ENCODE results near the gene NRXN3. TPM values are rescaled to one million over a fixed set of nuclear protein-coding genes. Genes with fewer than 3 reads are reported as not detected.

Gene NRXN3
- total and polyA plus RNA-seq, 2 donors (not counting 1 experiment from before 2014, with no cell fraction given): not detected

- Mint-ChIP-seq H3K27ac (no peak overlapping the region), H3K4me1 (no peaks in the 10 kb centered on the region), H3K9me3 (ENCODE audit: insufficient read depth) (no peaks in the 10 kb centered on the region), H3K27me3 (no peaks in the 10 kb centered on the region), H3K4me3 (no peak overlapping the region)
- Histone ChIP-seq H3K9ac (ENCODE audit: low read length) (no peak overlapping the region), H3K27ac (ENCODE audit: low read length in 2 of 2) (no peak overlapping the region), H3K79me2 (ENCODE audit: control insufficient read depth, insufficient read depth, low read length) (no peaks in the 10 kb centered on the region), H3K36me3 (replicated peaks in 1 of 2; ENCODE audit: control extremely low read depth in 1 of 2, control insufficient read depth in 1 of 2, extremely low read depth in 1 of 2, insufficient read depth in 2 of 2, low read length in 1 of 2) (no peaks in the 10 kb centered on the region), H3K27me3 (replicated peaks in 1 of 4; ENCODE audit: control extremely low read depth in 1 of 4, control insufficient read depth in 3 of 4, insufficient read depth in 4 of 4, low read length in 3 of 4) (no peaks in the 10 kb centered on the region), H2AFZ (ENCODE audit: insufficient read depth, low read depth, low read length, poor library complexity, severe bottlenecking) (no peak overlapping the region), H3K4me2 (replicated peaks; ENCODE audit: low read depth, low read length, poor library complexity, severe bottlenecking) (no peak overlapping the region), H3K4me3 (ENCODE audit: control extremely low read depth in 1 of 5, extremely low read depth in 1 of 5, insufficient read depth in 1 of 5, low read depth in 2 of 5, low read length in 4 of 5) (no peak overlapping the region), H3K4me1 (ENCODE audit: control insufficient read depth in 2 of 2, insufficient read depth in 2 of 2, low read length in 2 of 2) (no peaks in the 10 kb centered on the region), H3K9me3 (ENCODE audit: control extremely low read depth in 1 of 3, control insufficient read depth in 2 of 3, insufficient read depth in 1 of 3, low read length in 2 of 3) (no peaks in the 10 kb centered on the region), H4K20me1 (ENCODE audit: control insufficient read depth, insufficient read depth, low read length, poor library complexity, severe bottlenecking) (no peaks in the 10 kb centered on the region)
- no peak for TF ChIP-seq EZH2 (IDR thresholded peaks at IDR 0.05; ENCODE audit: borderline replicate concordance, insufficient read depth, low read depth, low read length, poor library complexity, severe bottlenecking)
- TF ChIP-seq, protein P1, sequence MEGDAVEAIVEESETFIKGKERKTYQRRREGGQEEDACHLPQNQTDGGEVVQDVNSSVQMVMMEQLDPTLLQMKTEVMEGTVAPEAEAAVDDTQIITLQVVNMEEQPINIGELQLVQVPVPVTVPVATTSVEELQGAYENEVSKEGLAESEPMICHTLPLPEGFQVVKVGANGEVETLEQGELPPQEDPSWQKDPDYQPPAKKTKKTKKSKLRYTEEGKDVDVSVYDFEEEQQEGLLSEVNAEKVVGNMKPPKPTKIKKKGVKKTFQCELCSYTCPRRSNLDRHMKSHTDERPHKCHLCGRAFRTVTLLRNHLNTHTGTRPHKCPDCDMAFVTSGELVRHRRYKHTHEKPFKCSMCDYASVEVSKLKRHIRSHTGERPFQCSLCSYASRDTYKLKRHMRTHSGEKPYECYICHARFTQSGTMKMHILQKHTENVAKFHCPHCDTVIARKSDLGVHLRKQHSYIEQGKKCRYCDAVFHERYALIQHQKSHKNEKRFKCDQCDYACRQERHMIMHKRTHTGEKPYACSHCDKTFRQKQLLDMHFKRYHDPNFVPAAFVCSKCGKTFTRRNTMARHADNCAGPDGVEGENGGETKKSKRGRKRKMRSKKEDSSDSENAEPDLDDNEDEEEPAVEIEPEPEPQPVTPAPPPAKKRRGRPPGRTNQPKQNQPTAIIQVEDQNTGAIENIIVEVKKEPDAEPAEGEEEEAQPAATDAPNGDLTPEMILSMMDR (IDR thresholded peaks at IDR 0.05): no peak
- POLR2A ChIA-PET: no interaction called here
- intact Hi-C loops (cut with micrococcal nuclease): no loop called here
- ATAC-seq (ENCODE audit: low read depth) (no peak), DNase-seq (no peak)
- CTCF ChIA-PET: no interaction called here
Measured at GRCh38 chr14:78713716-78714115, 543.5 kb downstream of the NRXN3 start.

DNA sequence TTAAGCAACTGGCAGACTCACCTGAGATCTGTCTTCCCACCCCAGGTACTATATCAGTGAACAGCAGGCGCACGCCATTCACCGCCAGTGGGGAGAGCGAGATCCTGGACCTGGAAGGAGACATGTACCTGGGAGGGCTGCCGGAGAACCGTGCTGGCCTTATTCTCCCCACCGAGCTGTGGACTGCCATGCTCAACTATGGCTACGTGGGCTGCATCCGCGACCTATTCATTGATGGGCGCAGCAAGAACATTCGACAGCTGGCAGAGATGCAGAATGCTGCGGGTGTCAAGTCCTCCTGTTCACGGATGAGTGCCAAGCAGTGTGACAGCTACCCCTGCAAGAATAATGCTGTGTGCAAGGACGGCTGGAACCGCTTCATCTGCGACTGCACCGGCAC is 544.5 kb downstream of the NRXN3 start:
- Mint-ChIP-seq H3K27me3 (no peaks in the 10 kb centered on the region), H3K9me3 (ENCODE audit: insufficient read depth) (no peaks in the 10 kb centered on the region), H3K27ac (no peak overlapping the region), H3K4me1 (no peaks in the 10 kb centered on the region), H3K4me3 (no peak overlapping the region)
- no peak overlapping the region for H3K27ac ChIP-seq (ENCODE audit: low read length in 2 of 2)
- no peaks in the 10 kb centered on the region for H3K4me1 ChIP-seq (ENCODE audit: control insufficient read depth in 2 of 2, insufficient read depth in 2 of 2, low read length in 2 of 2)
- no peaks in the 10 kb centered on the region for H3K9me3 ChIP-seq (ENCODE audit: control extremely low read depth in 1 of 3, control insufficient read depth in 2 of 3, insufficient read depth in 1 of 3, low read length in 2 of 3)
- POLR2A ChIA-PET: no interaction called here
- no peak overlapping the region for H3K4me2 ChIP-seq (replicated peaks; ENCODE audit: low read depth, low read length, poor library complexity, severe bottlenecking)
- H3K79me2 ChIP-seq (ENCODE audit: control insufficient read depth, insufficient read depth, low read length): no peaks in the 10 kb centered on the region
- CTCF ChIA-PET: no interaction called here
- H2AFZ ChIP-seq (ENCODE audit: insufficient read depth, low read depth, low read length, poor library complexity, severe bottlenecking): no peak overlapping the region
- no peak for DNase-seq
- WGBS (ENCODE audit: insufficient coverage): 94% methylated on average over 18 of the region's 18 CpGs
- no peaks in the 10 kb centered on the region for H3K36me3 ChIP-seq (replicated peaks in 1 of 2; ENCODE audit: control extremely low read depth in 1 of 2, control insufficient read depth in 1 of 2, extremely low read depth in 1 of 2, insufficient read depth in 2 of 2, low read length in 1 of 2)
- intact Hi-C loops (cut with micrococcal nuclease): no loop called here
- H3K4me3 ChIP-seq (ENCODE audit: control extremely low read depth in 1 of 5, extremely low read depth in 1 of 5, insufficient read depth in 1 of 5, low read depth in 2 of 5, low read length in 4 of 5): no peak overlapping the region
- no peaks in the 10 kb centered on the region for H3K27me3 ChIP-seq (replicated peaks in 1 of 4; ENCODE audit: control extremely low read depth in 1 of 4, control insufficient read depth in 3 of 4, insufficient read depth in 4 of 4, low read length in 3 of 4)
- H4K20me1 ChIP-seq (ENCODE audit: control insufficient read depth, insufficient read depth, low read length, poor library complexity, severe bottlenecking): no peaks in the 10 kb centered on the region
- no peak overlapping the region for H3K9ac ChIP-seq (ENCODE audit: low read length)
- ATAC-seq (ENCODE audit: low read depth): no peak
- TF ChIP-seq EZH2 (IDR thresholded peaks at IDR 0.05; ENCODE audit: borderline replicate concordance, insufficient read depth, low read depth, low read length, poor library complexity, severe bottlenecking): no peak
- TF ChIP-seq, protein P1 (IDR thresholded peaks at IDR 0.05): no peak
